Aorta (tissue), 5 donors: ENCODE measurements around the gene DNAJA3. TPM values are rescaled to one million over a fixed set of nuclear protein-coding genes. Genes with fewer than 3 reads are reported as not detected.
"Not testable (repeated sequence)": the region's sequence is repeated elsewhere in the genome, so short reads cannot be mapped to it uniquely, and the experiment has no call there.

ENCODE experiments used
- ATAC-seq: fragments of 200-7000 bp; cut with Tn5 transposase; one replicate; pipeline ENCODE4 v1.9.1; 2022; ENCODE audit warnings: moderate library complexity; ENCODE audit not compliant: low FRiP score
- DNase-seq, 2 donors: peaks; one replicate each; pipeline ENCODE4 v3.0.0-alpha.2; 2020
- H3K27ac ChIP-seq, 2 donors: one replicate each; pipeline ENCODE4 v1.5.1; 2013; ENCODE audit warnings: low read length in 2 of 2, mild to moderate bottlenecking in 2 of 2, moderate library complexity in 2 of 2, control low read depth in 1 of 2, inconsistent platforms in 1 of 2, low read depth in 1 of 2
- H3K27me3 ChIP-seq, 2 donors: one replicate each; pipeline ENCODE4 v1.6.1; 2013; ENCODE audit warnings: control low read depth in 1 of 2, low read length in 1 of 2, mild to moderate bottlenecking in 1 of 2, moderate library complexity in 1 of 2; ENCODE audit not compliant: insufficient read depth in 2 of 2, control insufficient read depth in 1 of 2
- H3K36me3 ChIP-seq, 2 donors: one replicate each; pipeline ENCODE4 v1.6.1; 2013; ENCODE audit warnings: control low read depth in 1 of 2, low read length in 1 of 2, mild to moderate bottlenecking in 1 of 2; ENCODE audit not compliant: insufficient read depth in 2 of 2, control insufficient read depth in 1 of 2
- H3K4me1 ChIP-seq, 2 donors: one replicate each; pipeline ENCODE4 v1.6.1; 2013; ENCODE audit warnings: low read length in 2 of 2, control low read depth in 1 of 2, mild to moderate bottlenecking in 1 of 2, moderate library complexity in 1 of 2; ENCODE audit not compliant: insufficient read depth in 2 of 2, control insufficient read depth in 1 of 2
- H3K4me3 ChIP-seq, 2 donors: one replicate each; pipeline ENCODE4 v1.5.1; 2013; ENCODE audit warnings: low read length in 2 of 2, control low read depth in 1 of 2, mild to moderate bottlenecking in 1 of 2
- H3K9me3 ChIP-seq: one replicate; pipeline ENCODE4 v1.6.1; 2013; ENCODE audit warnings: mild to moderate bottlenecking, low read length; ENCODE audit not compliant: control insufficient read depth
- WGBS, 2 donors: extraction: QIAGEN DNeasy Blood & Tissue Kit; methylation state at CpG; one replicate each; pipeline ENCODE4 v1.1.7; 2013; 5-methylcytosine and 5-hydroxymethylcytosine counted together
- intact Hi-C, 2 donors: fragments of 100-400 bp; cut with DNase I; formaldehyde crosslinking; loops; one replicate each; pipeline versions ENCODE4 v1.14.2 to v1.15.0; 2022
- polyA plus RNA-seq, 2 donors: library from polyadenylated mRNA; stranded (reverse); fragments of 200-250 nt; gene quantifications; one replicate each; pipeline ENCODE4 v1.2.3, GENCODE V29; 2013
- total RNA-seq, 2 donors: library from RNA; stranded (reverse); fragmentation: NEBNext Ultra II Directional; extraction: Animal tissue kit (Norgen Biotek cat#: 25700); gene quantifications; one replicate each; pipeline ENCODE4 v1.2.1, GENCODE V29; 2021
- donor health status: healthy with polysubstance abuse.
- donor health status: Bipolar disorder and iron deficiency.
- donor health status: DM: no; HTN: no; CAD: no.
- donor health status: DM: no; HTN: no; CAD: no.
- donor health status: DM: yes; HTN: yes; CAD: no.

The DNAJA3 gene
- total and polyA plus RNA-seq, 4 donors, result 16.0 to 26.6 (median 20.9) TPM

DNA sequence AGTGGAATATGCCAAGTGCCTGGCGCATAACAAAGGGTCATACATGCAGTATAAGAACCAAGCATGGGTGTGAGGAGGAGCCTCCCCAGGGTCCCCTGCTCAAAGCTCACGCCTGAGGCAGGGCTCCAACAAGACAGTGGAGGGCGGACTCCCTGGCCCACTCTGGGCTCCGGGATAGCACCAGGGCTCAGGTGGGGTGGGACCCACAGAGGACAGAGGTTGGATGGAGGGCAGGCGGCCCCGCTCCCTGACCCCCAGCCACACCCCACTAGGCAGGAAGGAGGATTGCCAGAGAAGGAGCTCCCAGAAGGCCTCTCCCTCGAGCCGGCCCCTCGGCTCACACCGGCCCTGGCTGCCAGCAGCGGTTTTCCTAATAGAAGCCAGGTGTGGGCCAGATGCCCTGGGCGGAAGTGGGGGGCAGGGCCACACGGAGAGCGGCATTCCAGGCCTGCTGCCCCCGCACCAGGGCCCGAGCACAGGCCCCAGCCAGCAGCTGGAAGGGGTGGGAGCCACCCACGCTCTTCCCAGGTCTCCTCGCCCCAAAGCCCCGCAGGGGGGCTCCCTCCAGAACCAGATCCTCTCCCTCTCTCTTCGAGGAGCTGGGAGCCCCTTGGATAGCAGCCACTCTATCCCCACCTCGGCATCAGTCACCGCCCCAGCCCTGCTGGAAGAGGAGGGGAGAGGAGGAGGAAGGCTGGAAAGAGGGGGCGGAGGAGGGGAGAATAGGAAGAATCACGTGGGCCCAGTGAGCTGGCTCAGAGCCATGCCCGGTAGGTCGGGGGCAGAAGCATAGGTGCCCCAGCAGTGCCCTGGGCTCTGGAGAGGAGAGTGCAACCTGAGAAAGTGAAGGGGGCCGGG is 33.1 kb upstream of the DNAJA3 start:
- ATAC-seq (no peak), DNase-seq (peak; percentile 74 to 82)
- Histone ChIP-seq H3K4me1 (peaks cover 0 to 4% of the 10 kb centered on the region in 2 donors), H3K36me3 (no peaks in the 10 kb centered on the region), H3K27ac (peak overlapping the region; percentile 54 to 73), H3K27me3 (no peaks in the 10 kb centered on the region), H3K4me3 (no peak overlapping the region), H3K9me3 (no peaks in the 10 kb centered on the region)
- intact Hi-C loops, result no loop called here
- WGBS, 2 donors, result 18 to 21% methylated on average over 22 to 27 of the region's 27 CpGs

DNA sequence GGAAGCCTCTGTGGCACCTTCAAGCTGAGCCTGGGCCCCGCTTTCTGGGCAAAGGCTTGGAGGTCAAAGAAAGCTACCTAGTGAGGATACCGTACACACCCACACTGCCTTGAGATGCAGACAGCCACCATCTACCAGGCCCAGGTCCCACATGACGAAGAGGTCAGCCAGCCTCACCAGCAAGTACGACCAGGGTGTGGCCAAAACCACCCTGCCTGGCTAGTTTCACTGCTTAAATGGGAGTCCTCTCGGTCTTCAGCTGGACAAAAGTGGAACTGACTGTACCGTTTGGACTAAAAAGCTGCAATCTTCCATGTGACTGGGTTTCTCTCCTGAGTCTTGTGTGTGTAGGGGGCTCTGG is 32.4 kb upstream of the DNAJA3 start:
- Histone ChIP-seq H3K36me3 (no peaks in the 10 kb centered on the region), H3K27ac (peak overlapping the region; percentile 54 to 73), H3K4me1 (no peaks in the 10 kb centered on the region), H3K27me3 (no peaks in the 10 kb centered on the region), H3K9me3 (no peaks in the 10 kb centered on the region), H3K4me3 (no peak overlapping the region)
- DNase-seq (peak in 1 of 2 donors; percentile 62), ATAC-seq (no peak)
- 32 to 34% methylated on average over 6 of the region's 6 CpGs for WGBS, 2 donors
- intact Hi-C loops, result no loop called here

GRCh38 chr16:4393850-4394249 is 31.8 kb upstream of the DNAJA3 start:
- H3K4me3 ChIP-seq, ATAC-seq, H3K36me3 ChIP-seq, H3K27me3 ChIP-seq, H3K27ac ChIP-seq, H3K4me1 ChIP-seq, DNase-seq, H3K9me3 ChIP-seq: not testable (repeated sequence)
- 95 to 98% methylated on average over 15 of the region's 15 CpGs for WGBS, 2 donors
- intact Hi-C loops, result loop anchor here in 1 of 2 donors (1.0 to 2.0 kb wide), 2 partner anchors 17 to 25 kb away; no protein-coding TSS in a partner anchor

GRCh38 chr16:4395055-4395726 is 30.5 kb upstream of the DNAJA3 start:
- Histone ChIP-seq H3K27ac (no peak overlapping the region), H3K9me3 (no peaks in the 10 kb centered on the region), H3K36me3 (no peaks in the 10 kb centered on the region), H3K4me1 (no peaks in the 10 kb centered on the region), H3K27me3 (no peaks in the 10 kb centered on the region), H3K4me3 (no peak overlapping the region)
- DNase-seq (no peak), ATAC-seq (no peak)
- 79 to 80% methylated on average over 9 of the region's 9 CpGs for WGBS, 2 donors
- intact Hi-C loops, result loop anchor here in 1 of 2 donors (2.0 kb wide), 1 partner anchor 26 kb away; no protein-coding TSS in a partner anchor

DNA sequence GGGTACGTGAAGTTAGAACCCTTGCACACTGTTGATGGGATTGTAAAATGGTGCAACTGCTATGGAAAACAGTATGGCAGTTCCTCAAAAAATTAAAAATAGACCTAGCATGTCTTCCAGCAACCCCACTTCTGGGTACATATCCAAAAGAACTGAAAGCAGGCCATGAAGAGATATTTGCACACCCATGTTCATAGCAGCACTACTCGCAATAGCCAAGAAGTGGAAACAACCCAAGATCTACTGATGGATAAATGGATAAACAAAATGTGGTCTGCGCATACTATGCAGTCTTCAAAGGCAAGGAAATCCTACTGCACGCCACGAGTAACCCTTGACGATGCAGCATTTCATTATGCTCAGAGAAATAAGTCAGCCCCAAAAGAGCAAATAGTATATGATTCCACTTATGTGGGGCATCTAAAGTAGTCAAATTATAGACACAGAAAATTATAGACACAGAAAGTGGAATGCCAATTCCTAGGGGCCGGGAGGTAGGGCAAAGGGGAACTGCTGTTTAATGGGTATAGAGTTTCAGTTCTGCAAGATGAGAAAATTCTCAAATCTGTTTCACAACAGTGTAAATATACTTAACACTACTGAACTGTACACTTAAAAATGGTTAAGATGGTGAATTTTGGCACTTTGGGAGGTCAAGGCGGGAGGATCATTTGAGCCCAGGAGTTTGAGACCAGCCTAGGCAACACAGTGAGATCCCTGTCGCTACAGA is 26.5 kb upstream of the DNAJA3 start:
- Histone ChIP-seq H3K27ac (no peak overlapping the region), H3K4me1 (no peaks in the 10 kb centered on the region), H3K27me3 (no peaks in the 10 kb centered on the region), H3K4me3 (no peak overlapping the region), H3K9me3 (no peaks in the 10 kb centered on the region), H3K36me3 (no peaks in the 10 kb centered on the region)
- intact Hi-C loops, result no loop called here
- WGBS, 2 donors, result 65 to 69% methylated on average over 9 of the region's 9 CpGs
- DNase-seq, result no peak
- ATAC-seq, result no peak

DNA sequence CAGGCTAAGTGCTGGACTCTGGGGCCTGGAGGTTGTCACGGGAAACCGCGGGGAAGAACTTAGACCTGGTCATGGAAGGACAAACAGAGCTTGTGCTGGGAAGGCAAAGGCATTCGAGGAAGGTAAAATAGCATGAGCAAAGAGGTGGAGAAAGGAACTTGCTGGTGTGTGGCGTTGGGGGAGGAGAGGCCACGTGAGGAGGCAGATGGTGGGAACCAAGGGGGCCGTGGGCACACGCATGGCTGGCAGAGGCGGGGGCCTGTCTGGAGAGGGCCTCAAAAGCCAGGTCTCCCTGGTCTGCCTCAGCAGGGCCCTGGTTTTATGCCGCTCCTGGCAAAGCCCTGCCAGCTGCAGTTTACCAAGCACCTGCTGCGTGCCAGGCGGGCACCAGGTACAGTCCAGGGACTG is 24.6 kb upstream of the DNAJA3 start:
- Histone ChIP-seq H3K27ac (no peak overlapping the region), H3K36me3 (no peaks in the 10 kb centered on the region), H3K9me3 (no peaks in the 10 kb centered on the region), H3K4me1 (no peaks in the 10 kb centered on the region), H3K4me3 (no peak overlapping the region), H3K27me3 (no peaks in the 10 kb centered on the region)
- intact Hi-C loops, result loop anchor here in 1 of 2 donors (5.0 to 10.0 kb wide), 2 partner anchors 129 to 196 kb away; partner anchors contain the start of gene TFAP4
- ATAC-seq (no peak), DNase-seq (no peak)
- 91 to 92% methylated on average over 12 of the region's 12 CpGs for WGBS, 2 donors

GRCh38 chr16:4401510-4401909 is 24.2 kb upstream of the DNAJA3 start:
- Histone ChIP-seq H3K27ac (no peak overlapping the region), H3K36me3 (no peaks in the 10 kb centered on the region), H3K9me3 (no peaks in the 10 kb centered on the region), H3K4me1 (no peaks in the 10 kb centered on the region), H3K4me3 (no peak overlapping the region), H3K27me3 (no peaks in the 10 kb centered on the region)
- ATAC-seq, result no peak
- 93% methylated on average over 9 to 12 of the region's 12 CpGs for WGBS, 2 donors
- intact Hi-C loops, result loop anchor here in 1 of 2 donors (5.0 to 10.0 kb wide), 2 partner anchors 129 to 197 kb away; partner anchors contain the start of gene TFAP4
- DNase-seq, result no peak

DNA sequence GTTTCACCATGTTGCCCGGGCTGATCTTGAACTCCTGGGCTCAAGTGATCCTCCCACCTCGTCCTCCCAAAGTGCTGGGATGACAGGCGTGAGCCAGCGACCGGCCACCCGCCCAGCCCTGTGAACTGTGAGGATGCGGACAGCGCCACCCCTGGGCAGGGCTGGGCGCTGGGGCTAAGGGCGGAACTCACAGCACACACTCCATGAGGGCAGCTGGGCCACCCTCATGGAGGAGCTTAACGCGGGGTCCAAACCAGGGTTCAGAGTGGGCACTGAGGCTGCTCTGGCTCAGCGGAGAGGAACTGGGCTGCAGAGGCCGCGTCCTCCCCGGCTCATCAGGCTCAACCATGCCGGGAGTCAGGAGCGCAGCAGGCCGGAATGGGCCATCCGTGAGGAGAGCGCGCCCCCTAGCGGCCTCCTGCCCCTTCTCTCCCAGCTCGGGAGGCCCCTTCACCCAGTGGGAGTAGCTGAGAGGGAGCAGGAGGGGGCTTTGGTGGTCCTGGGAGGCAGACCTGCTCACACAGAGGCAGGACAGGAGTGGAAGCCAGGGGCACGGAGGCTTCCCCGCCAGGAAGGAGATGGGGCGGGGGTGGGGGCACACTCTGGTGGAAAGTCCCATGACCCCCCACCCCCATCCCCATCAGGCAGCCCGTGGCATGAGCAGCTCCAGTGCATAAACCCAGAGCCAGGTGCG is 23.1 kb upstream of the DNAJA3 start:
- ATAC-seq (peak; percentile 96), DNase-seq (peak; percentile 88 to 96)
- Histone ChIP-seq H3K4me1 (no peaks in the 10 kb centered on the region), H3K9me3 (no peaks in the 10 kb centered on the region), H3K27me3 (no peaks in the 10 kb centered on the region), H3K4me3 (no peak overlapping the region), H3K36me3 (no peaks in the 10 kb centered on the region), H3K27ac (no peak overlapping the region)
- 8 to 14% methylated on average over 25 to 29 of the region's 29 CpGs for WGBS, 2 donors
- intact Hi-C loops, result loop anchor here (1.0 to 10.0 kb wide), 3 partner anchors 43 to 198 kb away; partner anchors contain the start of gene TFAP4 (in 1 of the 2)
